GM19395 (cell line): ENCODE results near the gene ATL1.
"Not testable (repeated sequence)": the region's sequence is repeated elsewhere in the genome, so short reads cannot be mapped to it uniquely, and the experiment has no call there.

ENCODE experiments used
- ATAC-seq: cut with Tn5 transposase; IDR thresholded peaks from one replicate; pipeline ENCODE4 v1.9.1; 2021; ENCODE audit warnings: mild to moderate bottlenecking, moderate library complexity; ENCODE audit not compliant: unreplicated experiment

ATL1 gene

GRCh38 chr14:50600849-50601248, 40.9 kb downstream of the ATL1 start:
- no peak for ATAC-seq

GRCh38 chr14:50601394-50601793, 41.4 kb downstream of the ATL1 start:
- no peak for ATAC-seq

GRCh38 chr14:50602035-50602434, 42.1 kb downstream of the ATL1 start:
- ATAC-seq, result no peak

GRCh38 chr14:50603565-50603964, 43.6 kb downstream of the ATL1 start:
- no peak for ATAC-seq

GRCh38 chr14:50605766-50606165, 45.8 kb downstream of the ATL1 start:
- no peak for ATAC-seq

GRCh38 chr14:50606468-50606867, 46.5 kb downstream of the ATL1 start:
- ATAC-seq, result no peak

- no peak for ATAC-seq
These were observed 47.2 kb downstream of the ATL1 start for GRCh38 chr14:50607181-50607580.

- ATAC-seq, result no peak
These were observed 47.8 kb downstream of the ATL1 start for GRCh38 chr14:50607761-50608160.

- ATAC-seq, result no peak
These were observed 48.4 kb downstream of the ATL1 start for GRCh38 chr14:50608302-50608851.

GRCh38 chr14:50610465-50610864, 50.5 kb downstream of the ATL1 start:
- no peak for ATAC-seq

- ATAC-seq, result no peak
These were observed 52.9 kb downstream of the ATL1 start for GRCh38 chr14:50612806-50613205.

- ATAC-seq, result no peak
These were observed 55.1 kb downstream of the ATL1 start for GRCh38 chr14:50615056-50615455.

GRCh38 chr14:50615552-50615951, 55.6 kb downstream of the ATL1 start:
- no peak for ATAC-seq

- no peak for ATAC-seq
These were observed 56.3 kb downstream of the ATL1 start for GRCh38 chr14:50616275-50616674.

GRCh38 chr14:50619569-50620141, 59.7 kb downstream of the ATL1 start:
- peak; percentile 80 for ATAC-seq

- ATAC-seq, result no peak
These were observed 60.4 kb downstream of the ATL1 start for GRCh38 chr14:50620341-50620740.

- no peak for ATAC-seq
These were observed 63.0 kb downstream of the ATL1 start for GRCh38 chr14:50622978-50623377.

GRCh38 chr14:50624447-50624846, 64.5 kb downstream of the ATL1 start:
- ATAC-seq, result no peak

- ATAC-seq, result not testable (repeated sequence)
These were observed 65.0 kb downstream of the ATL1 start for GRCh38 chr14:50624947-50625346.

- no peak for ATAC-seq
These were observed 71.5 kb downstream of the ATL1 start for GRCh38 chr14:50631408-50631821.

- ATAC-seq, result no peak
These were observed 74.0 kb downstream of the ATL1 start for GRCh38 chr14:50633954-50634353.

- no peak for ATAC-seq
These were observed 75.2 kb downstream of the ATL1 start for GRCh38 chr14:50635141-50635540.

- ATAC-seq, result peak; percentile 96
These were observed 87.3 kb downstream of the ATL1 start for GRCh38 chr14:50647282-50647681.
